ENCODE measurements around the gene CR1L.

CR1L gene

DNA sequence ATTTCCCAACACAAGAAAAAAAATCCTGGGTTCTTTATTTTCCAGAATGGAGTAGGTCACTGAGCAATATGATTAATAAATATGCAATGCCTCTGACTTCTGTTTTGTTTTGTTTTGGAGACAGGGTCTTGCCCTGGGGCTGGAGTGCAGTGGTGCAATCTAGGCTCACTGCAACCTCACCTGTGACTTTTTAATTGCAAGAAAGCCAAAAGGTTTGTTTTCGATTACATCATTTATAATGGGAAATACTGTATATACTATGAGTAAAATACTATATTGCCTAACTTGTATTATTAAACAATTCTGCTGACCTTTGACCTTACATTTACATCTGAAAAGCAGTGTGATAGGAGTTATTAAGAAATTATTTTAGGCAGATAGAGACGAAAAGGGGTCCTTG lies 95.3 kb downstream of the CR1L start:
- TF ChIP-seq, protein P1, sequence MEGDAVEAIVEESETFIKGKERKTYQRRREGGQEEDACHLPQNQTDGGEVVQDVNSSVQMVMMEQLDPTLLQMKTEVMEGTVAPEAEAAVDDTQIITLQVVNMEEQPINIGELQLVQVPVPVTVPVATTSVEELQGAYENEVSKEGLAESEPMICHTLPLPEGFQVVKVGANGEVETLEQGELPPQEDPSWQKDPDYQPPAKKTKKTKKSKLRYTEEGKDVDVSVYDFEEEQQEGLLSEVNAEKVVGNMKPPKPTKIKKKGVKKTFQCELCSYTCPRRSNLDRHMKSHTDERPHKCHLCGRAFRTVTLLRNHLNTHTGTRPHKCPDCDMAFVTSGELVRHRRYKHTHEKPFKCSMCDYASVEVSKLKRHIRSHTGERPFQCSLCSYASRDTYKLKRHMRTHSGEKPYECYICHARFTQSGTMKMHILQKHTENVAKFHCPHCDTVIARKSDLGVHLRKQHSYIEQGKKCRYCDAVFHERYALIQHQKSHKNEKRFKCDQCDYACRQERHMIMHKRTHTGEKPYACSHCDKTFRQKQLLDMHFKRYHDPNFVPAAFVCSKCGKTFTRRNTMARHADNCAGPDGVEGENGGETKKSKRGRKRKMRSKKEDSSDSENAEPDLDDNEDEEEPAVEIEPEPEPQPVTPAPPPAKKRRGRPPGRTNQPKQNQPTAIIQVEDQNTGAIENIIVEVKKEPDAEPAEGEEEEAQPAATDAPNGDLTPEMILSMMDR (IDR thresholded peaks at IDR 0.05; ENCODE audit: low read depth, low read length, missing control alignments): no peak
- no peak for DNase-seq (ENCODE audit: low read depth)
- no peak overlapping the region for H3K4me3 ChIP-seq (ENCODE audit: low read depth, low read length)

DNA sequence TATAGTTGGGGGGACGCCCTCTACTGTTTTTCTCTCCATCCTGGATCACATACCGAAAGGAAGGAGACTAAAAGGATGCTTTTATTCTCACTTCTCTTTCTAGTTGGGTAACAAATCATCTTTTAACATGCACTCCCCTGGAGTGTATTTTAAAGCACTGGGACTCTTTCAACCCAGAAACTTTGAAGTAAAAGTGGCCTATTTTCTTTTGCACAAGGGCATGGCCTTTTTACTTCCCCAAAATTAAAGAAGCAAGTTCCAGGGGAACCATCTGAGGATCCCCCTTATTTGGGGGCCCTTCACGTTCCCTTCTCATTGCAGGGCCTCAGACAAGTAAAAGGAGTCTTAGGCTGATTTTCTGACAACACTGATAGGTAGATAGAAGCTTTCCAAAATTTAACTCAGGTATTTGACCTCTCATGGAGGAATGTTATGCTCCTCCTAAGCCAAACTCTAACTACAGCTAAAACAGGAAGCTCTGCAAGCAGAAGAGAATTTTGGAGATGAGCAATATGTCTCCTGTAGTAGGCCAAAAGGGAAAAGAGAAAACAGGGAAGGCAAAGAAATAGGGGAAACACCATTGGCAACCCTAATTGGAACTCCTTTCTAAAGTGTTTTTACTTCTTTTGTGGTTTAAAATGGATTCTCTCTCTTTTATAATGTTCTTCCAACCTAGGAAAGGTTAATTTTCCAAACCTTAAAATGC lies 98.1 kb downstream of the CR1L start:
- H3K4me3 ChIP-seq (ENCODE audit: low read depth, low read length): no peak overlapping the region
- DNase-seq (ENCODE audit: low read depth): no peak
- TF ChIP-seq, protein P1 (IDR thresholded peaks at IDR 0.05; ENCODE audit: low read depth, low read length, missing control alignments): no peak

DNA sequence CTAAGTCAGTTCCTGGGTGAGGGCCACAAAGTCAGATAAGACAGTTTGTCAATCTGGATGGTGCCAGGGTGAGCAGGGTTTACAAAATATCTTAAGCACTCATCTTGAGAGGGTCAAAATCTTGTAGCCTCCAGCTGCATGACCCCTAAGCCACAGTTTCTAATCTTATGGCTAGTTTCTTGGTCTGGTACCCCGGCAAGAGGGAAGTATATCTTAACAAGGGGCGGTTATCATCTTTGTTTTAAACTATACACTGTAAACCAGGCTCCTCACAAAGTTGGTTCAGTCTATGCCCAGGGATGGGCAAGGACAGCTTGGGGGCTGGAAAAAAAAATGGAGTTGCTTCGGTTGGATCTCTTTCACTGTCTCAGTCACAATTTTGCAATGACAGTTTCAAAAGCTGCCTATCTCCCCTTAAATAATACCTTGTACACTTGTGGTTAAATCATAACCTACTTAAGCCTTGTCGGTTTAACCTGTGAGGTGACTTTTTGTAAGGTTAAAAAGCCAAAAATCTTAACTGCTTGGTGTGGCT lies 99.1 kb downstream of the CR1L start:
- TF ChIP-seq, protein P1 (IDR thresholded peaks at IDR 0.05; ENCODE audit: low read depth, low read length, missing control alignments): no peak
- no peak overlapping the region for H3K4me3 ChIP-seq (ENCODE audit: low read depth, low read length)
- DNase-seq (ENCODE audit: low read depth): no peak

DNA sequence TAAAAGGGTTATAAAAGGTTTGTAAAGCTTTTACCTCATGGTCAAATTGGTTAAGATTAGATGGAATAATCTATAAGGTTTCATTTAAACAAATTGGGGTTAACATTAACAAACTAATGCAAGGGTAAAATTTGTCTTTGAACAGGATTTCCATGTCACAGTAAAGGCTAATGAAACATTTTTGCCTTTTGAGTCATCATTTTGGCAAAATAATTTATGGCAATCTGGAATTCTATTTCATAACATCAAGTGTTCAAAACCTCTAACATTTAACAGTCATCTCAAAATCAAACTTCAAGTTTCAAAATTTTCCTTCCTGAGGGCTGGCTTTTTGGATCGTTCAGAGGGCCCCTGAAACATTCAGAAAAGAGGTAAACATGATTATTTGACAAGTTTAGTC lies 100.4 kb downstream of the CR1L start:
- DNase-seq (ENCODE audit: low read depth): no peak
- TF ChIP-seq, protein P1 (IDR thresholded peaks at IDR 0.05; ENCODE audit: low read depth, low read length, missing control alignments): no peak
- no peak overlapping the region for H3K4me3 ChIP-seq (ENCODE audit: low read depth, low read length)

DNA sequence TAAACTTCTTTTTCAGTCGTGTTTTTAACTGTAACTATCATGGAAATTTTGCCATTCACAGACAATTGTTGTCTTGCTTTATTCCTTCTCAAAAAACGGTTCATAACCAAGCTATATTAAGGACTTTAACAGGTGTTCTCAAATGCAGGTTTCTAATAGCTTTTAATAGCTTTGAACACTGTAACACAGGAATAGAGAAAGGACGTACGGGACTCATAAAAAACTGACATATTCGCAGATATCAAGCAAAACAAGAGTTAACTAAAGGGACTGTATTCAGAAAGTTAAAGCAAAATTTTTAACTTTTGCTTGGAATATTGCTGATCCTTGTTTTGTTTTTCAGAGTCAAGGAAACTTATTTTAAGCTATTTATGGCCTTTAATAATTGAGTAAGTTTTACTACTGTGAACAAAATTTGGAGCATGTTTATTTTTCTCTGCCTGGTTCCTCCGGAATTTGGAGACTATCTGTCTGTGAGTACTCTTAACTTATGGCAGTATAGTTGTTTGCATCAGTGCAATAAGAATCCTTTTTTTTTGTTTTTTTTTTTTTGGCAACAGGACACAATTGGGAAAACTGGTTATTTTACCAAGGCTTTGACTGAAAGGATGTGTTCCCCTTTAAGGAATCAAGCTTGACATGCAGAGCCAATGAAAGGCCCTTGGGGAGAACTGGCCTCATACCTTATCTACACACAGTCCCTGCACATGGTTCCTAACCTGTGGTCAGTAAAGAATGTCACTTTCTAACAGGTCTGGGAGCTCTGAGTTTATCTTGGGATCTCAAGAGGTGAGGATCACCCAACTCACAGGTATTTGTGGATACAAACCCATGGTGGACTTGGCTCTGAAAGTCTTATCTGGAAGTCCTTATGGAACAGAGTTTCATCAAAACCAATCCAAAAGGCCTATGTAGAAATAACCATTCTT lies 101.2 kb downstream of the CR1L start:
- no peak for DNase-seq (ENCODE audit: low read depth)
- no peak overlapping the region for H3K4me3 ChIP-seq (ENCODE audit: low read depth, low read length)
- TF ChIP-seq, protein P1 (IDR thresholded peaks at IDR 0.05; ENCODE audit: low read depth, low read length, missing control alignments): no peak

DNA sequence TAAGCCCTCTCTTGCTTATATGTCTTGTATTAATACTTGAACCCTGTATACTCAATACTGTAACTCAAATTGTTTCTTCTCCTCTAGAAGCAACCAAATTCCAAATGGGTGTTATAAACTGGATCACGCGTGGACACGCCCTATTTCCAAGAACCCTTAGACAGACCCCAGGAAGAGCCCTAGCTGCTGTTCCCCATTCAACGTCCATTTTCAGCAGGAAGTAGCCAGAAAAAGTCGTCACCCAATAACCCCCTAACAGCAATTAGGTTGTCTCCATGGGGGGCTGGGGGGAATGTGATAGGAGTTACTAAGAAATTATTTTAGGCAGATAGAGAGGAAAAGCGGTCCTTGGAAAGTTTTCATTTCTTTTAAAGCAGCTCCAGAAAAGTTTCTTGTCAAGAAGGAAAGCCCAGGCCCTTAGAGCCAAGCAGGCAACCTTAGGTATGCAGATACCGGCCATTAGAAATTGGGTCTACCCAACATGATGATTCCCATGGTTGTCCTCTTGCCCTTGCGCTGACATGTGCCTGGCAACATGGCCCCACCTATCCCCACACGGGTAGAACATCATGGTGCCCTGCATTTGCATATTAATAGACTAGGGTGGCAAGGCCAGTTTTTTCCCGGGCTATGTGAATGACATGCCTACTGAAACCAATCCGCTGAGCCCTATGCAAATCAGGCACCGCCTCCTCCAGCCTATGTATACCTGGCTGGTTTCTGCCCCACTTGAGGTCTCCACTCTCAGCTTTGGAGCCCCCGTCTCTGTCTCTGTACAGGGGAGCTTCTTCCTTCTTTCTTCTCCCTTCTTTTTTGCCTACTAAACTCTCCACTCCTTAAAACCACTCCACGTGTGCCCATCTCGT lies 102.9 kb downstream of the CR1L start:
- no peak for DNase-seq (ENCODE audit: low read depth)
- H3K4me3 ChIP-seq (ENCODE audit: low read depth, low read length): no peak overlapping the region
- TF ChIP-seq, protein P1 (IDR thresholded peaks at IDR 0.05; ENCODE audit: low read depth, low read length, missing control alignments): no peak
